Activated gamma-delta T cell (primary cell): ENCODE data around the gene TMEM63A.

Experiments
- DNase-seq: peaks from one replicate; lab custom pipeline; 2025; lab: John Stamatoyannopoulos, UW

The TMEM63A gene

GRCh38 chr1:225866061-225866837, 15.9 kb downstream of the TMEM63A start:
- DNase-seq: no peak

- DNase-seq: no peak
Measured at GRCh38 chr1:225865514-225865913, 16.7 kb downstream of the TMEM63A start.

GRCh38 chr1:225863167-225863566, 19.0 kb downstream of the TMEM63A start:
- no peak for DNase-seq

GRCh38 chr1:225862581-225862950, 19.6 kb downstream of the TMEM63A start:
- DNase-seq: no peak

GRCh38 chr1:225861834-225862580, 20.2 kb downstream of the TMEM63A start:
- DNase-seq: no peak

GRCh38 chr1:225860876-225861441, 21.2 kb downstream of the TMEM63A start:
- DNase-seq: no peak

- DNase-seq: no peak
Measured at GRCh38 chr1:225860107-225860506, 22.1 kb downstream of the TMEM63A start.

GRCh38 chr1:225859151-225859550, 23.0 kb downstream of the TMEM63A start:
- DNase-seq: no peak

GRCh38 chr1:225857256-225857655, 24.9 kb downstream of the TMEM63A start:
- no peak for DNase-seq

- no peak for DNase-seq
Measured at GRCh38 chr1:225855503-225856300, 26.5 kb downstream of the TMEM63A start.

GRCh38 chr1:225853441-225853840, 28.7 kb downstream of the TMEM63A start:
- no peak for DNase-seq

- DNase-seq: no peak
Measured at GRCh38 chr1:225852413-225853124, 29.6 kb downstream of the TMEM63A start.

- no peak for DNase-seq
Measured at GRCh38 chr1:225851805-225852204, 30.4 kb downstream of the TMEM63A start.

GRCh38 chr1:225850370-225850769, 31.8 kb downstream of the TMEM63A start:
- no peak for DNase-seq

- DNase-seq: no peak
Measured at GRCh38 chr1:225849925-225850324, 32.3 kb downstream of the TMEM63A start.

- DNase-seq: no peak
Measured at GRCh38 chr1:225848030-225848955, 33.9 kb downstream of the TMEM63A start.

GRCh38 chr1:225847610-225848009, 34.6 kb downstream of the TMEM63A start:
- DNase-seq: no peak

GRCh38 chr1:225846331-225847310, 35.6 kb downstream of the TMEM63A start:
- DNase-seq: no peak

GRCh38 chr1:225845571-225846259, 36.5 kb downstream of the TMEM63A start:
- DNase-seq: no peak
